T47D (cell line): ENCODE data around the gene RNU1-2.
"Not testable (repeated sequence)": the region's sequence is repeated elsewhere in the genome, so short reads cannot be mapped to it uniquely, and the experiment has no call there.

ENCODE experiments used
- DNase-seq, 2 experiments: peaks; one replicate each; pipeline versions ENCODE4 v3.0.0 to v3.0.0-alpha.2; 2011 to 2012; ENCODE audit warnings: low read depth in 1 of 2, low spot score in 1 of 2
- JUND ChIP-seq: IDR thresholded peaks from 2 replicates; pipeline ENCODE4 v1.6.1; 2012; ENCODE audit warnings: low read depth
- in situ Hi-C: cut with HindIII; loops from 2 replicates; pipeline ENCODE4 v1.10.0; 2016; ENCODE audit warnings: low sequenced_read_pairs, low pct_unique_long_range_greater_than_20kb

Gene RNU1-2

GRCh38 chr1:16913181-16913832, 17.5 kb downstream of the RNU1-2 start:
- in situ Hi-C loops = no loop called here
- DNase-seq = no peak
- no peak for TF ChIP-seq JUND

DNA sequence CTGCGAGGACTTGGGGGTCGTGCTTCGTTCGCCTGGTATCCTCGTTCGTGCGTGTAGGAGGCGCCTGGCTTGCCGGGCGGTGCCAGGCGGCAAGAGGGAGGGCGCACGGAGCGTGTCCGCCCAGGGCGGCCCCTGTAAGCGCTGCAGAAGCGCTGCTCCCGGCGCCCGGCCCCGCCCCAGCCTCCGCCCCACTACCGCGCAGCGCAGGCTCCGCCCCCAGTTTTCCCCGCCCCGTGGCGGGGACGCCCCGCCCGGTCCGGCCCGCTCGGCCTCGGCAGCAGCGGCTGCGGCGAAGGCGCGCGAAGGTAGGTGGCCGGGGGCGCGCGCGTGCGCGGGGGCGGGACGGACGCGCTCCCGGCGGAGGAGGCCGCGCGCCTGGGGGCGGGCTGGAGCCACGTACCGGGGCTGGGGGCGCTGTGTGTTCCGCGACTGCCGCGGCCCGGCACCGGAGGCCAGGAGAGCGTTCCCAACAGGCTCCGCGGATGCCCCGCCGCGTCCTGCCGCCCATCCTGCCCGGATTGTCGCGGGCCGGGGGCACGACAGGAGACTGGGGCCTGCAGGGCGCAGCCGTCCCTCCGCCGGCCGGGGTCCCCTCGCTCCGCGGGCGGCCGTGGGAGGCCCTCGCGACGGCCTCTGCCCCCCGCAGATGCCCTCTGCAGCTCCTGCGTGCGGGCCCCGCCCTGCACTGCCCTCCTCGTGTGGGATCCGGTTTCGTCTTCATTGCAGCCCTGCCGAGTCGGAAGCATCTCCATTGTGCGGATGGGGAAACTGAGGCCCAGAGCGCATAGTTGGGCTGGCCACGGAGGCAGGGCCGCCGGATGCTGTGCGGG, 18.3 kb downstream of the RNU1-2 start:
- DNase-seq = peak; percentile 95 to 98
- TF ChIP-seq JUND = no peak
- in situ Hi-C loops = no loop called here

DNA sequence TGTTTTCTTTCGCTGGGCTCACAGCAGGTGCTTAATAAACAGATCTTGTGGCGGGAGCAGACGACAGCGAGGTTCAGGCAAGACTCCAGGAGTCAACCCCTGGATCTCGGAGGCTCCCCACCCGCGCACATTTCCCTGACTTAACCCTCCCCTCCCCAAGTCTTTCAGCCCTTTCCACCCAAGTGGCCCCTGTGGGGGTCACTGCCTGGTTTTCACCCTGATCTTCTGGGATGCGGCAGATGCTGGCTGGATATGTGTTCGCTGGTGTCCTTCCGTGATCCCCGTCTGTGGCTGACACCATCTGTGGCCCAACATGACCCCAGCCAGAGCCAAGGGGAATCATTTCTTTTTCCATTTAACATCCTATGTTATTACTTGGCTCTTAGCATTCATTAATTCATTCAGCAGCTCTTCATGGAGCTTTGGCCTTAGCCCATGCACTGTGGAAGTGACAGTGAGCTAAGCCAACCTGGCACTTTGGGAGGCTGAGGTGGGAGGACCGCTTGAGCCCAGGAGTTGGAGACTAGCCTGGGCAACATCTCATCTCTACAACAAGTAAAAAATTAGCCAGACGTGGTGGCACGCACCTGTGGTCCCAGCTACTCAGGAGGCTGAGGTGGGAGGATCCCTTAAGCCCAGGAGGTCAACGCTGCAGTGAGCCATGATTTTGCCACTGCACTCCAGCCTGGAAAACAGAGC, 19.3 kb downstream of the RNU1-2 start:
- in situ Hi-C loops, DNase-seq: not testable (repeated sequence)

GRCh38 chr1:16915627-16915973, 19.8 kb downstream of the RNU1-2 start:
- in situ Hi-C loops = no loop called here
- no peak for DNase-seq

DNA sequence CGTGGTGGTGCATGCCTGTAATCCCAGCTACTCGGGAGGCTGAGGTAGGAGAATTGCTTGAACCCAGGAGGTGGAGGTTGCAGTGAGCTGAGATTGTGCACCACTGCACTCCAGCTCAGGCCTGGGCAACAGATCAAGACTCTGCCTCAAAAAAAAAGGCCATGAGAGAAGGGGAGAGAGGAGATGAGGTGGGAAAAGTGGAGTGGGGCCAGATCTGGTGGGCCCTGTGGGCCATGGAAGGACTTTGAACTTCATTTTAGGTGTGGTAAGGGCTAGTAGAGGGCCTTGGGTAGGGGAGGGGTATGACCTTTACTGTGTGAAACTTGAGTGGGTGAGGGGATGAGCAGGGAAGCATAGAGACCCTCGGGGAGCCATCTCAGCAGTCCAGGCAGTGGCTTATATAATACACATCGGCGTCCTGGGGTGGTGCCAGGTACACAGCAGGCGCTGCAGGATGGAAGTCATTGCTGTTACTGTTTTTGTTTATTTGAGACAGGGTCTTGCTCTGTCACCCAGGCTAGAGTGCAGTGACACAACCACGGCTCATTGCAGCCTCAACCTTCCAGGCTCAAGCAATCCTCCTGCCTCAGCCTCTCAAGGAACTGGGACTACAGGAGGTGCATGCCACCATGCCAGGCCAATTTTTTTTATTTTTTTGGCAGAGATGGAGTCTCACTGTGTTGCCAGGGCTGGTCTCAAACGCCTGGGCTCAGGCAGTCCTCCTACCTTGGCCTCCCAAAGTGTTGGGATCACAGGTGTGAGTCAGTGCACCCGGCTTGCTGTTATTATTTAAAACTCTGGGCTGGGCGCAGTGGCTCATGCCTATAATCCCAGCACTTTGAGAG, 20.5 kb downstream of the RNU1-2 start:
- DNase-seq, in situ Hi-C loops: not testable (repeated sequence)

More at GRCh38 chr1:16915627-16915973, 19.8 kb downstream of the RNU1-2 start:
- no peak for TF ChIP-seq JUND

DNA sequence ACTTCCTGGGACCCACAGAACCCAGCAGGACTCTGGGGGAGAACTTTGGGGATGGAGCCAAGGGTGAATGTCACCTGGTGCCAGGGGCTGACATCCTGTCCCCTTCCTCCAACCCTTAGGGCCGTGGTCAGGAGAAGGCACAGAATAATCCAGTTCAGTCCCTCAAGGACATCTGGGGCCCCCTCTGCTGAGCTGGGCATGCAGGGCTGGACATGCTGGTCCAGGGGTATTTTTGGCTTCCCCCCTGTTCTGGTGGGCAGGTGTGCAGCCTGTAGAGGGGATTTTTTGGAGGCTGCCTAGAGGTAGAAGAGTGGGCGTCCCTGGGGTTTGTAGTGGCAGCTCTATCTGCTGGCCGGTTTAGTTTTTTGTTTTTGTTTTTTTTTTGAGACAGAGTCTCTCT, 22.6 kb downstream of the RNU1-2 start:
- no peak for DNase-seq
- TF ChIP-seq JUND = no peak
- in situ Hi-C loops = no loop called here

DNA sequence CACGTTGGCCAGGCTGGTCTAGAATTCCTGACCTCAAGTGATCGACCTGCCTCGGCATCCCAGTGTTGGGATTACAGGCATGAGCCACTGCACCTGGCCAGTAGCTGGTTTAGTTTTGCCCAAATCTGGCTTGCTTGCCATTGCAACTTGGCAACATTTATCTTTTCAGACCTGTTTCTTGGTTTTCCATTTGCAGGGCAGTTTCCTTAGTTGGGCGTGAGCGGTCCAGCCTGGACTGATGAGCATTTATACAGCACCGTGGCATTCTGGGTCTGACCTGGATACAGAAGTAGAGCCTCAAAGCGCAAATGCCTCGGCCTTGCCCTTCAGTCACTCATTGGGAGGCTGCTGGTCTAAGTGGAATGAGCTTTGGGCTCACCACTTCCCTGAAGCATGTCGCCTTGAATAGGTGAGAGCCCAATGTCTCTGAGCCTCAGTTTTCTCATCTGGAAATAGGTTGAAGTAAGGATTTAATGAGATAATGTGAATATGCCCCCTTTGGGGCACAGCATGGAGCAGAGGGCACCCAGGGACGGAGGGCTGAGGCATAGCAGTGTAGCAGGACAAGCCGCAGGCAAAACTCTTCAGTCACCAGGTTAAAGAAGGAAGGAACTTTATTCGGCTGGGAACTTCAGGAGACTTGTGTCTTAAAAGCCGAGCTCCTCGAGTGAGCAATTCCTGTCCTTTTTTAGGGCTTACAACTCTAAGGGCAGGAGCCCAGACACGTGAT, 23.3 kb downstream of the RNU1-2 start:
- in situ Hi-C loops = not testable (repeated sequence)

DNA sequence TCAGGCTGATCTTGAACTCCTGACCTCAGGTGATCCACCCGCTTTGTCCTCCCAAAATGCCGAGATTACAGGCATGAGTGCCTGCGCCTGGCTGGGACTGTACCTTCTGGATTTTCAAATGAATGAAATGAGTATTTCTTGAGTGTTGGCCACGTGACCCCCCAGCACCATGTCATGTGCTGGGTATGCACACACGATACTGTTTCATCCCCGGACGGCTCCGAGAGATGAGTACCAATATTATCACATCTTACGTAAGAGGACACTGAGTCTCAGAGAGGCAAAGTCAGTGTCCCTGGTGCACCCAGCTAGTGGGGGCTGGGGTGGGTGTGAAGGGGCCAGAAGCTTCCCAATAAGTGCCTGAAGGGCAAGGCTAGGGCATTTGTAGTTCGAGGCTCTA, 25.2 kb downstream of the RNU1-2 start:
- TF ChIP-seq JUND = no peak
- DNase-seq = no peak
- in situ Hi-C loops = no loop called here

More for the DNA sequence above, 23.3 kb downstream of the RNU1-2 start:
- DNase-seq = not testable (repeated sequence)

GRCh38 chr1:16921391-16922185, 25.8 kb downstream of the RNU1-2 start, which contains the start of gene CROCC:
CROCC (plus strand) TSS chr1:16921931; CDS start chr1:16922019, 88 bp downstream.
- peak in 1 of 2 experiments; percentile 45 for DNase-seq
- in situ Hi-C loops = no loop called here
- no peak for TF ChIP-seq JUND

- no peak for TF ChIP-seq JUND
- DNase-seq = no peak
- in situ Hi-C loops = no loop called here
These were observed 26.7 kb downstream of the RNU1-2 start for GRCh38 chr1:16922466-16922865.

- no peak for TF ChIP-seq JUND
- no peak for DNase-seq
- in situ Hi-C loops = no loop called here
These were observed 27.2 kb downstream of the RNU1-2 start for GRCh38 chr1:16922885-16923431.
